HG03469 (cell line): ENCODE data around the gene TEKTIP1.

Experiments
- ATAC-seq: cut with Tn5 transposase; IDR thresholded peaks from one replicate; pipeline ENCODE4 v1.9.1; 2021; ENCODE audit warnings: mild to moderate bottlenecking, moderate library complexity, moderate number of reproducible peaks; ENCODE audit not compliant: unreplicated experiment

The TEKTIP1 gene

DNA sequence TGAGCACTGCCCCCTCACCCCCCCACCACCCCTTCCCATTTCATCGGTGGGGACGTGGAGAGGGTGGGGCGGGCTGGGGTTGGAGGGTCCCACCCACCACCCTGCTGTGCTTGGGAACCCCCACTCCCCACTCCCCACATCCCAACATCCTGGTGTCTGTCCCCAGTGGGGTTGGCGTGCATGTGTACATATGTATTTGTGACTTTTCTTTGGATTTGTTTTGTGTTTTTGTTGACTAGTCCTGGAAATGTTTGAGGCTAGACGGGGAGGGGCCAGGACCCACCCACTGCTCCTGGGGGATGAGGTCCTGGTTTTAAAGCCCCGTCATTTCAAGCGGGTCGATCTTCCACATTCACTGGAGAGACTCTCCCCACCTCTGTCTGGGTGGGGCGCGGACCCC lies 3.0 kb upstream of the TEKTIP1 start:
- no peak for ATAC-seq

DNA sequence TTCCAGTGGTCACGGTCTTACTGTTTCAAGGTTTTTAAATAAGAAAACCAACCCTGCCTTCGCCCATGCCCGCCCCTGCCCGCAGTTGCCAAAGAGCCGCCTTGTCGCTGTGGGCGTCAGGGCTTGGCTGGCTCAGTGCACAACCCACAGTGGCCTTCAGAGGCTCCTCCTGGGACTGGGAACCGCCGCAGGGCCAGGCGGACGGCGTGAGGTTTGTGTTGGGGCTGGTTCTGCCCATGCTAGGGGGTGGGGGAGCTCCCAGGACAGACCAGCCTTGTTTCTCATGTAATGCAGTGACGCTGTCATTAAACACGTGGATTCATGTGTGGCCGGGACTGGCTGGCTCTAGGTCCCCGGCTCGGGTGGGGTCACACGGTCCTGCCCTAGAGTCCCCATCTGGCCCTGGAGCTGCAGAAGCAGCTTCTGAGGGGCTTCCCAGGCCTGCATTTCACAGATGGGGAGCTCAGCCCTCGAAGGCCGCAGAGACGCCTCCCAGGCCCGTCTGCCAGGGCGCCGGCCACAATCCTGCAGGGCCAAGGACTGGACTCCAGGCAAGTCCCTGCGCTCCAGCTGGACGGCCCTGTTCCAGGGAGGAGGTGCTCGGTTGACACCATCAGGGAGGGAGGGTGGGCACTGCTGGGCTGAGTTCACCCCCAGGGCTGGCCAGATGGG lies 2.4 kb upstream of the TEKTIP1 start:
- ATAC-seq, result no peak

DNA sequence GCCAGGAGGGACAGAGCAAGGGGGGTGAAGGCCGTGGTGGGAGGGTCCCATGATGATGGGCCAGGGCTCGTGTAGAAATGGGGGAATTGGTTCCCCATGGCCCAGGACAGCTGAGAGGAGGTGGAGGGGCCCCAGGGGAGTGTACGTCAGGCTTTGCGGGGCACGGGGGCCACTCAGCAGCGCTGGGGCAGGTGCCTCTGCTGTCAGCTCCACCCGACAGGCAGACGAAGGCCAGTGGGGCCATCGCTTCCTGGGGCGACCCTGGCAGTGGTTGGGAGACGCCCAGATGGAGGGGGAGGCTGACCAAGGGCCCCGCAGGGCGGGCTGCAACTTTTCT lies 1.9 kb upstream of the TEKTIP1 start:
- ATAC-seq, result no peak

DNA sequence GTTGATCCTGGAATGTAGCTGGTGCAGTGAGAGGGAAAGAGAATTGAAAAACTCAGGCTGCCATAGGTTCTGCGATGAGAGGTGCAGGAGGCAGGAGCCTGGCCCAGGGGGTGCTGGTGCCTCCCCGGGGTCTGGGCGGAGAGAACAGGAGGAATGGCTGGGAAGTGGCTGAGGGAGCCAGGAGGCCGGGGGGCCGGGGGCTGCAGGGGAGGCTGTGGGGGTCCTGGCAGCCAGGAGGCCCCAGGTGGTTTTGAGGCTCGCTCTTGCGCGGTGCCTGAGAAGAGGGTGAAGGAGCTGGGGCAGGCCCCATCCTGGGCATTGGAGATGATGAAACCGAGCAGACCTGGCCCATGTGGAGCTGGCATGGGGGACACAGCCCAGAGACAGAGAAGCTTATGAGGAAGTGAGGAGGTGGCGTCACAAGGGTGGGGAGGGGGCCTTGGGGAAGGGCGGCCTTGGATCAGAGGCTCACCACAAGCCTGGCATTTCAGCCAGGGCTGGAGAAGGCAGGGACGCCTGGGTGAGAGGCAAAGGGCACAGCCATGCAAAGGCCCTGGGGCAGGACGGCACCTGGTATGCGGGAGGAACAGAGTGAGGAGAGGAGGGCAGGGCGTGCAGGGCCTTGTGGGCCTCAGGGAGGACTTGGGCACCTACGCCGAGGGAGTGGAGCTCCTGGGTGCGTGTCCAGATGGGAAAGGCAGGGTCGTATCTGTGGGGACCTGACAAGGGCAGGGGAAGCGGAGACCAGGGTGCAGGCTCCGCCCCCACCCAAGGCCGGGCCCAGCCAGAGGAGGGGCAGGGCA lies 1.3 kb upstream of the TEKTIP1 start:
- ATAC-seq, result no peak

DNA sequence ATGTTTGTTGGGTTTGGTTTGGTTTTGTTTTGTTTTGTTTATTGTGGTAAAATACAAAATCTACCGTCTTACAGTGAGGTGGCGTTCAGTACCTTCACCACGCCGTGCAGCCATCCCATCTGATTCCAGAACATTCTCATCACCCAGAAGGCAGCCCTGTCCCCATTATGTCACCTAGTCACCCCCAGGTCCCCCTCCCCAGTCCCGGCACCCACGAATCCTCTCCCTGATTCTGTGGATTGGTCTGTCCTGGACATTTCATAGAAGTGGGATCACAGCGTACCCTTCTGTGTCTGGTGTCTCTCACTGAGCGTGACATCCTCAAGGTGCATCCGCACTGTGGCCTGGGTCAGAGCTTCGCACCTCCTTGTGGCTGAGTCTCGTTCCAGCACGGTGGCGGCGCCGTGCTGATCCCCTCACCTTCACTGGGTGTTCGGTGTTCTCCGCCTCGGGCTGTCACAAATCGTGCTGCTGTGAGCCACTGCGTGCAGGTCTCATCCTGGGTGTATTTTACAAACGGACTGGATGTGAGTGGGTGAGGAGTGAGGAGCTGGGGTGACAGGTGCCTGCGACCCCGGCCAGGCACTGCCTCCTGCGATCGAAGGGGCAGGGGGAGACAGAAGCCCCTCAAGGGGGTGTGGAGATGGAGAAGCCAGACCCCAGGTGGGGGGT lies 580 bp upstream of the TEKTIP1 start:
- no peak for ATAC-seq

DNA sequence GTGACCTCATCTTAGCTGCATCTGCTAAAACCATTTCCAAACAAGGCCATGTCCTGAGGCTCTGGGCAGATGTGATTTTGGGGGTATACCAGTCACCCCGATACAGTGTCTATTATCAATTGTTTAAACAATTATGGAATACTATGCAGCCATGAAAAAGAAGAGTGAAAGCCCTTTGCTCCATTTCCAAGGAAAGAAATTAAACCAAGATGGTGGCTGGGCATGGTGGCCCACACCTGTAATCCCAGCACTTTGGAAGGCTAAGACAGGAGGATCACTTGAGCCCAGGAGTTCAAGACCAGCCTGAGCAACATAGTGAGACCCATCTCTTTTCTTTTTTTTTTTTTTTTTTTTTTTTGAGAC lies 763 bp downstream of the TEKTIP1 start:
- no peak for ATAC-seq

DNA sequence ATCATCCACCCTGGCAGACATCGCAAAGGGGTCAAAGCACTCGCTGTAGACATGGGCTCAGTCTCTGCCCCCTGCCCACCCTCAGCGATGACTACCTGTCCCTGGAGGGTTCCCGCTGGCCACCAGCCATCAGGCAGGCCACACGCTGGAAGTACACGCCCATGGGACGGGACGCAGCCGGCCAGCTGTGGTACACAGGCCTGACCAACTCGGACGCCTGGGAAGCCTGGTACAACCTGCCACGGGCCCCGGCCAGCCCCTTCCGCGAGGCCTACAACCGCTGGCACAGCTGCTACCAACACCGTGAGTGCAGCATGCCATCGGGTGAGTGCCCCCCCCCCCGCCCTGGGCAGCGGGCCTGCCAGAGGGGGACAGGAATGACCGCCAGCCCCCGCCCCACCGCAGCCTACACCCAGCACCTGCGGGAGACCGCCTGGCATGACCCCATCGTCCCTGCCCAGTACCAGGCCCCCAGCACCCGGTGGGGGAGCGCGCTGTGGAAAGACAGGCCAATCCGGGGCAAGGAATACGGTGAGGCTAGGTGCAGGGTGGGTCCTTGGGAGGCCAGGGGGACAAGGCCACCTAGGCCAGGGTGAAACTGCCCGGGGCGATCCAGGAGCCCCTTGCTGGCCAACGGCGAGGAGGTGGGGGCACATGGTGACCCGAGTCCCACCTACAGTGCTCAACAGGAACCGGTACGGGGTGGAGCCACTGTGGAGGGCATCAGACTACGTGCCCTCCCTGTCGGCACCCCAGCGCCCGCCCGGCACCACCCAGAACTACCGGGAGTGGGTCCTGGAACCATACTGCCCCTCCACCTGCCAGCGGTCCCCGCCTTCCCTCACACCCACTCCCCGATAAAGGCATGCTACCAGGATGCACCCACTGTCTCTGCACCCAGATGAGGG lies 4.4 kb downstream of the TEKTIP1 start:
- no peak for ATAC-seq

DNA sequence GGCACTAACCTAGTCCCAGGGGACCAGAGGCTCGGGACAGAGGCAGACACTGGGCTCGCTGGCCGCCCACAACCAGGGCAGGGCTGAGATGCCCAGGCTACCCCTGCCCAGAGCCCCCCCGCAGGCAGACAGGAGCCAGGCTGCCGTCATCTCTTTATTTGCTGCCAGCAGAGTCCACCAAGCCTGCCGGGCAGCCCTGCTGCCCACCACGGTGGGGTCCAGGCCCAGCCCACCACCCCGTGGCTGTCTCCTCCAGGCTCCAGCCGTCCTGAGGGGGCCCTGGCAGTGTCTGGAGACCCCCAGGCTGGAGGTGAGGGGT lies 5.0 kb downstream of the TEKTIP1 start:
- ATAC-seq, result no peak

DNA sequence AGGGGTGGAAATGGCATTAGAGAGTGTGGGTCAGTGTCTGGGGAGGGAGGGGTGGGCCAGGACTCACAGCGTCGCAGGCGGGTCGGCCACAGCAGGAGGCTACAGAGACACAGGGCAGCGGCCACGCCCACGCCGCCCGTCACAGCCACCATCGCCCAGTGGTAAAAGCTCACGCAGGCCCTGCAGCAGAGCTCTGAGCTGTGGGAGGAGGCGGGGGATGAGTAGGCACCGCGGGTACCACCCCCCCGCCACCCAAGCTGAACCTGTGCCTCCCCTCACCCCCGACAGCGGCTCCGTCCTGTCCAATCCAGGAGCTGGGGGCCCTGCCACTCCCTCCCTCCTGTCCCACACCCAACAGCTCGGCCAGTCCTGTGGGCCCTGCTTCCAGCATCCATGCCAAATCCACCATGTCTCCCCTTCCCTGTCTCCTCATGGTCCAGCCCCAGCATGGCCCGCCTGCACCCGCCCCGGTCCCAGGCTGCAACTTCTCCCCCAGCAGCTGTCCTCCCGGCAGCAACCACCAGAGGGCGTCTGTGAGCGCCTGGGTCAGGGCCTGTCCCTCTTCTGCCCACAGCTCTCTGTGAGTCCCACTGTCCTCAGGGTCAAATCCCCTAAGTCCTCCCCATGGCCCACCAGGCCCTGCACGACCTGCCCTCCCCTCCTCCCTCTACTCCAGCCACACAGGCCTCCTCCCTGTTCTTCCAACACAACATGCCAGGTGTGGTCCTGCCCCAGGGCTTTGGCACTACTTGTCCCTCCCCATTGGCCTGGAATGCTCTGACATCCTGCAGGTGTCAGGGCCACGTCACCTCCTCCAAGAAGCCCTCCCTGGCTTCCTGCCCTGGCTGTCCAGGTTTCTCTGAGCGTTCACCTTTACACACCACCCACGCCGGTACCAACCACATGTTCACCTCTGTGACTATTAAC lies 6.0 kb downstream of the TEKTIP1 start:
- ATAC-seq, result no peak

DNA sequence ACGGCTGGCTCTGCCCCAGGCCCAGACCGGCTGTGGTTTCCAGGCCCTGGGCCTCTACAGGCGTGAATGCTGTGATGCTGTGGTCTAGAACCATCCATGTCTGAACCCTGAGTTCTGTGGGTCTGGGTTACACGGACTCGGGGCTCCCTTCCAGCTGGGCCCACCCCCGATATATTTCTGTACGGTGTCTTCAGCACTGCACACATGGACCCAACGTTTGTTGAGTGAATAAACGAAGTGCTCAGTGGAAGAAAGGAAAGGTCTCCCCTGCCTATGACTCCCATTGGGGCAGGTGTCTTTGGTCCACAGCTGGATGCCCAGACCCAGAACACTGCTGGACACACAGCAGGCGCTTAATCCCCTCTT lies 6.7 kb downstream of the TEKTIP1 start:
- no peak for ATAC-seq

DNA sequence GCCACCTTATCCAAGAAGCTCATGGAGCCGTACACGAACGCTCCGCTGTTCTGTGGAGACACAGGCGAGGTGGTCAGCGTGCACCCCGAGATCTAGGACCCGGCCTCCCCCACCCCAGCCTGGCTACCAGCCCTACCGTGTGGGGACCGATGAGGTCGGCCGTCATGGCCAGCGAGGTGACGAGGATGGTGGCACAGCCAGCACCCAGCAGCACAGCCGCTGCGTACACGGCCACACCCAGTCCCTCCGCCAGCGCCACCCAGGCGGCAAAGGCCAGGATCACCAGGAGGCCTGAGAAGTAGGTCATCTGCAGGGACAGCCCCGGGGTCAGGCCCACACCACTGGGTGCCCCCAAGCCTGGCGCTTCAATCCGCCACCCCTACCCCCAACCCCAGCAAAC lies 7.1 kb downstream of the TEKTIP1 start:
- no peak for ATAC-seq

DNA sequence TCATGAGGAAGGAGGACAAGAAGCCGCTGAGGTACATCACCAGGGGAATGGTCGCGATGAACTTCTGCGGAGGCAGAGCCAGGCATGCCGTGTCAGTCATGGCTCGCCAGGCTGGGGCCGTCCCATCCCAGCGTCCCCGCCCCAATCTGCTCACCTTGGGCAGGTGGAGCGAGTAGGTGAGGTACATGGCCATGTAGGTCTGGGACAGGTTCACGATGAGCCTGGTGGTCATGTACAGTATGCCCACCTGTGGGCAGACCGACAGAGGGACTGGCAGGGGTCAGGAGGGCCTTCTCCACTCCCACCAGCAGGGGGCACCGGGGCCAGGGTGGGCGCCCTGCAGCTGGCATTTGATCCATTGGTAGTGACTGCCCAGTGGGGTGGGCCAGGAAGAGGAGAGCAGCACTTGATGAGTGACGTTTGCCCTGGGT lies 8.3 kb downstream of the TEKTIP1 start:
- no peak for ATAC-seq

DNA sequence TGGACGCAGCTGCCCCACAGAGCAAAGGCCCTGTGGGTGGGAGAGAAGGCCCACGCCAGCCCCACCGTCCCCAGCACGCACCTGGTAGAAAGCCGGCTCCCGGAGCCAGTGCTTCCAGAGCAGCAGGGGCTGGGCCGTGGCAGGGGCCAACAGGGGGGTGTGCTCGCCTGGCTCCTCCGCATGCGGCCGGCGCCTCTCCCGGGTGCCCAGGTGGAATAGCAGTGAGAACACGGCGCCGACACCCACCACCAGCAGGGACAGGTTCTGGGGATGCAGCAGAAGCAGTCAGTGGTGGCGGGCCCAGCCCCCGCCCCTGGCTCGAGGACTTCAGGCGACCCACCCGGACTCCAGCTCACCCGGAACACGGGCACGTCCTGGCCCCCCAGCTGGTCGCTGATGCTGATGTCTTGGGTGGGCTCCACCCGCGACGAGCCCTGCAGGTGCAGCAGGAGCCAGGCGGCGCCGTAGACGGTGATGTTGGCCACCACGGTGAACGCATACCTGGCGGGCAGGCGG lies 8.9 kb downstream of the TEKTIP1 start:
- ATAC-seq, result no peak

DNA sequence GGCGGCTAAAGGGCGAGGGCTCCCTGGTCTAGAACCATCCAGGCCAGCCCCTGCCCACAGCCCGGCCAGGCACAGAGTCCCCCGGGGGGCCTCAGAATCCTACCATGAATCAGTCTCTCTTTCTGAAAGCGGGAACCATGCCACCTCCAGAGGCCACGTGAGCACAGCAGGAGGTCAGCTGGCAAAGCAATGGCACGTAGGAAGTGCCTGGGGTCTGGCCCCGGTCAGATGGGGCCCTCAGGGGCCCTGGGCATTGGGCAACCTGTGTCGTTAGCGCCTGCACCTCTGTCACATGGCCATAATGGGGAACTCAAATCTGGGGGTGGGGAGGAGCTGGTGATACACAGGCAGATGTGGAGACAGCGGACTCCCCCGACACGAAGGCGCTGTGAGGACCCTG lies 9.6 kb downstream of the TEKTIP1 start:
- no peak for ATAC-seq

DNA sequence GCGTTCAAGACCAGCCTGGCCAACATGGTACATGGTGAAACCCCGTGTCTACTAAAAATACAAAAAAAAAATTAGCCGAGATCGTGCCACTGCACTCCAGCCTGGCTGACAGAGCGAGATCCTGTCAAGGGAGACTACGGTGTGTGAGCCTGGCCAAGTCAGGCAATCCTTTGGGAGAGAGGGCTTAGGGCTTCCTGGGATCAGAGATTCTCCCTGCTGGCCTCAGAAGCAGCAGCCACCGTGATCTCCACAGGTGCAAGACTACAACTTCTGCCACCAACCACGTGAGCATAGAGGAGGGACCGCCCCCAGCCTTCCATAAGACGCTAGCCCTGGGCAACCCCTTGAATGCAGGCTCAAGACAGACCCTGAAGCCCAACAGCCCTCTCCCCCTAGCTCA lies 10.8 kb downstream of the TEKTIP1 start:
- no peak for ATAC-seq

DNA sequence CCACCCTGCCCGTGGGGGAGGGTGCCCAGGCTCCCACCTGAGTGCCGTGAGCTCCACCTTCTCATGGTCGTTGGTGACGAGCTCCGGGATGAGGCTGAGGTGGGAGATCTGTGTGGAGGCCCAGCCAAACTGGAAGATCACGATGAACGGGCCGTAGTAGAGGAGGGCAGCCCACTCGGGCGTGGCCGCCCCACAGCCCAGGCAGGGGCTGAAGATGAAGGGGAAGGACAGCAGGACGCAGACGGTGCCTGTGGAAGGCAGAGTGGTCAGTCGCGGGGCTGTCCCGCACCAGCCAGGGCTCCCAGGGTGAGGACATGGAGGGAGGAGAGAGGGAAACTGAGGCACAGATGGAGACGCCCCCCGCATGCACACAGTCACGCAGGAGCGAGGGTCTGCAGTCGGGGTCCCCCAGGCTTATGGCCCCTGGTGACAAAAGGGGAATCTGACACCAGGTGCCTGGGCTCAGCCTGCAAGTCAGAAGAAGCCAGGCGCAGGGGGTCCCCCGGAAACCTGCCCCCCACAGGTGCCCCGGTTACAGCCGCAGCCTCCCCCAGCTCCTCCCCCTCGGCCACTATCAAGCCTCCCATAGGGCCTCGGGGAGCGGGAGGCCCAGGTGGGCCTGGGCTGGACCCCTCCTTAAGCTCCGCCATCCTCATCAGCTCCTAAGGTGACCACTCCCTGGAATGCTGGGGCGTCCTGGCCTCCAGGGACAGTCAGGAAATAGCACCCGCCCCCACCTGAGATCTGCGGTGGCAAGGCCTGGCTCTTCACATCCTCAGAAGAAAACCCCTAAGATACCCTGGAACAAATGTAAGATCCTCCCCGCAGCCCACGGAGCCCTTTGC lies 12.2 kb downstream of the TEKTIP1 start:
- no peak for ATAC-seq

DNA sequence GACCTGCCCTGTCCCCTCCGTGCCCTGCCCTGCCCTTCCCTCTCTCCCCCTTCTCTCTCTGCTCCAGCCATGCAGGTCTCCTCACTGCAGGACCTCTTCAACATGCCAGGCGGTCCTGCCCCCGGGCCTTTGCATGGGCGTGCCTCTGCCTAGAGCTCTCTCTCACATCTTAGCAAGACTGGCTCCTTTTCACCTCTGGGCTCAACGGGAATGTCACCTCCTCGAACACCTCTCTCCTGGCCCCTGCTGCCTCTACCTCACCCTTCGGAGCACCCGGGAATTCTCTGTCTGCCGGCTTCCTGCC lies 12.8 kb downstream of the TEKTIP1 start:
- ATAC-seq, result no peak

DNA sequence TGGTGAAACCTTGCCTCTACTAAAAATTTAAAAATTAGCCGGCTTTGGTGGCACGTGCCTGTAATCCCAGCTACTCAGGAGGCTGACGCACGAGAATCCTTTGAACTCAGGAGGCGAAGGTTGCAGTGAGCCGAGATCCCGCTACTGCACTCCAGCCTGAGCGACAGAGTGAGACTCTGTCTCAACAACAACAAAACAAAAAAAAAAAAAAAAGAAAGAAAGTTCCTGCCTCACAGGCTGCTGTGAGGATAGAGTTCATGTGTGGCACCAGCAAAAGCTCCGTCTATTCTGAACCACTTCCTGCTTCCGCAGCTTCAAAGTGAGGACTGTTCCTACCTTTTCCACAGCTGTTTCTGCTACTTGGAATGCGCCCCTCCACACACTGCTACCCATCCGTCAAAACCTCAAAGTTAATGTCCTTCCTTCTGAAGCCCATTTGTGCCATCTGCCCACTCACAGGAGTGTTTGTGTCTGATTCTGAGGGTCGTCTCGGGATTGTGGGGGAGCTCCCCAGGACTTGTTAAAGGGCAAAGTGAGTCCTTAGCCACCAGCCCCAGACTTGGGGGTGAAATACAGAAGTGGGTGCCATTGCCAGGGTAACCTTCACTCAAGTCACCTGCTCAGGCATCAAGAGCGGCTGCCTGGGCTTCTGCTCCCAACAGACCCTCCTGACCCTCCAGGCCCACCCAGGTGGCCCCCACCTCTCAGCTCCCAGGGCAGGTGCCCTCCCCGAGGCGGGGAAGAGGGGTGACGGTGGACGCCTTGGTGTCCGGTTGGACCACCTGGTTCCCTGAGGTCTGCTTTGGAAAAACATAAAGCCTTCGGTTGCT lies 15.5 kb downstream of the TEKTIP1 start:
- no peak for ATAC-seq
